Loucy (cell line): ENCODE results near the gene SAMD8.

ENCODE experiments used
- H2AFZ ChIP-seq: fragments of 200-600 bp; sonication (generic); 2 replicates; pipeline ENCODE4 v1.6.0; 2016; ENCODE audit warnings: antibody characterized with exemption, mild to moderate bottlenecking, low read length, moderate library complexity
- H3F3A ChIP-seq: fragments of 200-600 bp; 2 replicates; pipeline ENCODE4 v1.6.0; 2016; ENCODE audit warnings: antibody characterized with exemption, low read depth, mild to moderate bottlenecking
- H3K27me3 ChIP-seq: fragments of 200-600 bp; sonication (generic); 2 replicates; pipeline ENCODE4 v1.6.1; 2014; ENCODE audit warnings: low read length, mild to moderate bottlenecking; ENCODE audit not compliant: insufficient read depth, poor library complexity, severe bottlenecking
- H3K36me3 ChIP-seq: fragments of 200-600 bp; sonication (generic); 2 replicates; pipeline ENCODE4 v1.6.1; 2016; ENCODE audit warnings: low read length; ENCODE audit not compliant: insufficient read depth
- H3K4me1 ChIP-seq: fragments of 200-600 bp; sonication (generic); 2 replicates; pipeline ENCODE4 v1.5.1; 2014; ENCODE audit warnings: low read length, mild to moderate bottlenecking; ENCODE audit not compliant: insufficient read depth, poor library complexity, severe bottlenecking
- H3K4me2 ChIP-seq: fragments of 200-600 bp; sonication (generic); 2 replicates; pipeline ENCODE4 v1.6.0; 2014; ENCODE audit warnings: antibody characterized with exemption, low read length, low read depth, mild to moderate bottlenecking; ENCODE audit not compliant: poor library complexity, severe bottlenecking
- H3K4me3 ChIP-seq: fragments of 200-600 bp; sonication (generic); 2 replicates; pipeline ENCODE4 v1.5.1; 2014; ENCODE audit warnings: low read length, mild to moderate bottlenecking, mixed read lengths; ENCODE audit not compliant: poor library complexity, severe bottlenecking
- H3K79me2 ChIP-seq: fragments of 200-600 bp; sonication (generic); 2 replicates; pipeline ENCODE4 v1.6.1; 2014; ENCODE audit warnings: low read length; ENCODE audit not compliant: insufficient read depth
- H3K9ac ChIP-seq: fragments of 200-600 bp; sonication (generic); 2 replicates; pipeline ENCODE4 v1.6.0; 2014; ENCODE audit warnings: mild to moderate bottlenecking, low read depth, low read length, moderate library complexity; ENCODE audit not compliant: poor library complexity, severe bottlenecking
- H3K9me2 ChIP-seq: fragments of 200-600 bp; sonication (generic); replicated peaks from 2 replicates; pipeline ENCODE4 v1.6.1; 2016; ENCODE audit warnings: low read depth, low read length, mixed read lengths
- H3K9me3 ChIP-seq: fragments of 200-600 bp; sonication (generic); 2 replicates; pipeline ENCODE4 v1.6.1; 2014; ENCODE audit warnings: mild to moderate bottlenecking, antibody characterized with exemption, low read length, low read depth; ENCODE audit not compliant: insufficient read depth
- H4K20me1 ChIP-seq: fragments of 200-600 bp; sonication (generic); 2 replicates; pipeline ENCODE4 v1.6.0; 2014; ENCODE audit warnings: antibody characterized with exemption, low read length, mild to moderate bottlenecking; ENCODE audit not compliant: insufficient read depth, poor library complexity, severe bottlenecking
- CTCF ChIP-seq: fragments of 200-600 bp; sonication (generic); conservative IDR thresholded peaks from 2 replicates; pipeline ENCODE4 v1.5.1; 2014; ENCODE audit warnings: mild to moderate bottlenecking, antibody characterized with exemption, low read length
- EZH2phosphoT487 ChIP-seq: fragments of 200-600 bp; IDR thresholded peaks from 2 replicates; pipeline ENCODE4 v1.6.1; 2018; ENCODE audit warnings: antibody characterized with exemption, mild to moderate bottlenecking, moderate library complexity, borderline replicate concordance

The SAMD8 gene

DNA sequence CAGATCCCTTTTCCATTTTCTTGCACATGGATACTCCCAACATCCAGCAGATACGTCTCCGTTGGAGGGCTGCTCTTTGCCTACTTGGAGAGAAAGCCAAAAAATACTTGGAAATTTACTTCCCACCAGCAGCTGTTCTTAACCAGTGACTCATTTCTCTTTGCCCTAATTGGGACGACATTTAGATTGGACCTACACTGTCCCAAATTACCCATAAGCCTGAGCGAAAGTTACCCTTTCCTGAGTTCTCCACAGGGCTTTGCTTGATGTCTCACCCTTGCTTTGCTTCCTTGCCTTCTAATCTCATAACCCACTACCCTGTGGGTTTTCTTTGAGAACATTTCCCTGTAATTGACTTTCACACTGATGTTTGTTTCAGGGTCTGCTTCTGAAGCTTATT, 48.1 kb downstream of the SAMD8 start:
- Histone ChIP-seq H3K36me3 (no peaks in the 10 kb centered on the region; the same call in 1 of the 2 replicates), H2AFZ (no peak overlapping the region), H3K9ac (no peak overlapping the region), H3K27me3 (no peaks in the 10 kb centered on the region), H3K4me2 (no peak overlapping the region), H3K4me3 (no peak overlapping the region), H3K4me1 (no peaks in the 10 kb centered on the region), H3F3A (no peaks in the 10 kb centered on the region), H4K20me1 (no peaks in the 10 kb centered on the region), H3K79me2 (peaks cover 7% of the 10 kb centered on the region; the same call in 1 of the 2 replicates), H3K9me2 (no peaks in the 10 kb centered on the region), H3K9me3 (no peaks in the 10 kb centered on the region)
- TF ChIP-seq CTCF = no peak
- no peak for TF ChIP-seq EZH2phosphoT487

GRCh38 chr10:75165684-75166622, 54.5 kb downstream of the SAMD8 start:
- peaks cover 21% of the 10 kb centered on the region for H3K4me1 ChIP-seq
- no peaks in the 10 kb centered on the region for H3K9me3 ChIP-seq
- H3F3A ChIP-seq = 0 out of 2 replicates have a peak, but pooled peaks cover 9% of the 10 kb centered on the region
- no peaks in the 10 kb centered on the region for H3K9me2 ChIP-seq
- H3K4me3 ChIP-seq = peak overlapping the region; percentile 44
- H3K4me2 ChIP-seq = peak overlapping the region; percentile 74
- H4K20me1 ChIP-seq = peaks cover 20% of the 10 kb centered on the region
- no peak overlapping the region for H3K9ac ChIP-seq
- H3K79me2 ChIP-seq = no peaks in the 10 kb centered on the region
- TF ChIP-seq CTCF (no peak), EZH2phosphoT487 (no peak)
- H2AFZ ChIP-seq = no peak overlapping the region
- H3K36me3 ChIP-seq = peaks cover 19% of the 10 kb centered on the region
- H3K27me3 ChIP-seq = no peaks in the 10 kb centered on the region

DNA sequence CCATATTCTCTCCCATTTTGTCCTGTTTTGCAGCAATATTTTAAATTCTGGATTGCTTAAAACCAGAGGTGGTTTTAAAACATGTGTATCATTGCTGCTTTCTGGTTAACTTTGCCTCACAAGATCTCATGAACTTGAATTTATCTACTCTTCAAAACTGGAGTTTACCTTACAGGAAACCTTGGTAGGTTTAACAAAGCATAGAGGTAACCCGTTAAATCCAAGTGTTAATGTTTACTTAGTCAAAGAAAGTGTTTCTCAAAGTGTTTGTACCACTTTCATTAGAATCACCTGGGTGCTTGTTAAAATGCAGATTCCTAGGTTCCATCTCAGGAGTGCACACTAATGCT, 55.1 kb downstream of the SAMD8 start:
- Histone ChIP-seq H3K9me3 (no peaks in the 10 kb centered on the region), H2AFZ (no peak overlapping the region), H4K20me1 (peaks cover 20% of the 10 kb centered on the region), H3K4me3 (peak overlapping the region; percentile 44), H3K27me3 (no peaks in the 10 kb centered on the region), H3K79me2 (no peaks in the 10 kb centered on the region), H3K9ac (no peak overlapping the region), H3K36me3 (peaks cover 19% of the 10 kb centered on the region), H3K9me2 (no peaks in the 10 kb centered on the region), H3F3A (0 out of 2 replicates have a peak, but pooled peaks cover 9% of the 10 kb centered on the region), H3K4me1 (peaks cover 21% of the 10 kb centered on the region), H3K4me2 (peak overlapping the region; percentile 74)
- TF ChIP-seq CTCF = no peak
- no peak for TF ChIP-seq EZH2phosphoT487
